Fibroblast of the aortic adventitia (primary cell): ENCODE results near the gene TK2. TPM values are rescaled to one million over a fixed set of nuclear protein-coding genes. Genes with fewer than 3 reads are reported as not detected.

Experiments used
- DNase-seq: peaks from one replicate; pipeline ENCODE4 v3.0.0-alpha.2; 2010; ENCODE audit warnings: low read depth
- H3K4me3 ChIP-seq: 2 replicates; pipeline ENCODE4 v1.5.1; 2011; ENCODE audit warnings: low read depth, mild to moderate bottlenecking, control low read depth, low read length, moderate library complexity
- CTCF ChIP-seq: IDR thresholded peaks from 2 replicates; pipeline ENCODE4 v1.5.1; 2011; ENCODE audit warnings: mild to moderate bottlenecking, low read length, control low read depth, inconsistent platforms; ENCODE audit not compliant: insufficient read depth
- total RNA-seq: library from RNA; depleted of rRNA; stranded (reverse); fragments of >200 nt; gene quantifications from 2 replicates; pipeline ENCODE4 v1.2.3, GENCODE V29; 2012; ENCODE audit warnings: low replicate concordance

The TK2 gene
- total RNA-seq, 1 donor = 58.8 TPM

GRCh38 chr16:66580605-66581209, 30.8 kb upstream of the TK2 start:
- H3K4me3 ChIP-seq = no peak overlapping the region
- peak; percentile 80 for DNase-seq
- peak; percentile 59 for TF ChIP-seq CTCF

- H3K4me3 ChIP-seq = no peak within 1 kb of the TSS
- TF ChIP-seq CTCF = no peak
- DNase-seq = no peak
Measured at GRCh38 chr16:66578651-66579531, 29.0 kb upstream of the TK2 start, which contains the start of gene CMTM2. CMTM2 (plus strand) TSS chr16:66579463; CDS start chr16:66579608, 145 bp downstream.

- no peak for TF ChIP-seq CTCF
- peak; percentile 73 for DNase-seq
- H3K4me3 ChIP-seq = no peak overlapping the region
Measured at GRCh38 chr16:66576296-66576695, 26.4 kb upstream of the TK2 start.

- no peak overlapping the region for H3K4me3 ChIP-seq
- DNase-seq = no peak
- TF ChIP-seq CTCF = no peak
Measured at GRCh38 chr16:66575060-66575459, 25.1 kb upstream of the TK2 start.

GRCh38 chr16:66574531-66574930, 24.6 kb upstream of the TK2 start:
- H3K4me3 ChIP-seq = no peak overlapping the region
- no peak for DNase-seq
- TF ChIP-seq CTCF = no peak

GRCh38 chr16:66574081-66574480, 24.2 kb upstream of the TK2 start:
- no peak for DNase-seq
- no peak for TF ChIP-seq CTCF
- no peak overlapping the region for H3K4me3 ChIP-seq
